ENCODE measurements around the gene FALEC.

FALEC gene

DNA sequence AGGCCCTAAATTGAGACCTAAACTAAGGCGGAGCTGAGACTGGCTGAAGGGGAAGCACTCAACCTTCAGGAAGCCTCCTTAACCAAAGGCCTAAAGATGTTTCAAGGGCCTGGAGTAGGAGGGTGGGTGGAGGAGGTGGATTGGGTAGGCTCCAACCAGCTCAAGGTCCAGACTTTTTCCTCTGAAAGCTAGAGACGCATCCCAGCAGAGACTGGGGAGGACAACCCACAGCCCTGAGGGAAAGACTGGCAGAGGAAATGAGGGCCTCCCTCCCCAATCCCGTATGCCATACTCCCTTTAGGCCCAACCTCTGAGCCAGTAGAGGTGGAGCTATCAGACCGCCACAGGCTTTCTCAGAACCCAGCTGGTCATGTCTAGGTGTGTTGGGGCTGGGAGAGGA lies 6.6 kb upstream of the FALEC start:
- H3K4me3 ChIP-seq (ENCODE audit: control insufficient read depth, low read depth, low read length) = peak overlapping the region; percentile 64
- no peak for DNase-seq (ENCODE audit: low read depth)
- TF ChIP-seq, protein P1, sequence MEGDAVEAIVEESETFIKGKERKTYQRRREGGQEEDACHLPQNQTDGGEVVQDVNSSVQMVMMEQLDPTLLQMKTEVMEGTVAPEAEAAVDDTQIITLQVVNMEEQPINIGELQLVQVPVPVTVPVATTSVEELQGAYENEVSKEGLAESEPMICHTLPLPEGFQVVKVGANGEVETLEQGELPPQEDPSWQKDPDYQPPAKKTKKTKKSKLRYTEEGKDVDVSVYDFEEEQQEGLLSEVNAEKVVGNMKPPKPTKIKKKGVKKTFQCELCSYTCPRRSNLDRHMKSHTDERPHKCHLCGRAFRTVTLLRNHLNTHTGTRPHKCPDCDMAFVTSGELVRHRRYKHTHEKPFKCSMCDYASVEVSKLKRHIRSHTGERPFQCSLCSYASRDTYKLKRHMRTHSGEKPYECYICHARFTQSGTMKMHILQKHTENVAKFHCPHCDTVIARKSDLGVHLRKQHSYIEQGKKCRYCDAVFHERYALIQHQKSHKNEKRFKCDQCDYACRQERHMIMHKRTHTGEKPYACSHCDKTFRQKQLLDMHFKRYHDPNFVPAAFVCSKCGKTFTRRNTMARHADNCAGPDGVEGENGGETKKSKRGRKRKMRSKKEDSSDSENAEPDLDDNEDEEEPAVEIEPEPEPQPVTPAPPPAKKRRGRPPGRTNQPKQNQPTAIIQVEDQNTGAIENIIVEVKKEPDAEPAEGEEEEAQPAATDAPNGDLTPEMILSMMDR (IDR thresholded peaks at IDR 0.05; ENCODE audit: control insufficient read depth, insufficient read depth, low read depth, low read length, missing control alignments) = no peak

DNA sequence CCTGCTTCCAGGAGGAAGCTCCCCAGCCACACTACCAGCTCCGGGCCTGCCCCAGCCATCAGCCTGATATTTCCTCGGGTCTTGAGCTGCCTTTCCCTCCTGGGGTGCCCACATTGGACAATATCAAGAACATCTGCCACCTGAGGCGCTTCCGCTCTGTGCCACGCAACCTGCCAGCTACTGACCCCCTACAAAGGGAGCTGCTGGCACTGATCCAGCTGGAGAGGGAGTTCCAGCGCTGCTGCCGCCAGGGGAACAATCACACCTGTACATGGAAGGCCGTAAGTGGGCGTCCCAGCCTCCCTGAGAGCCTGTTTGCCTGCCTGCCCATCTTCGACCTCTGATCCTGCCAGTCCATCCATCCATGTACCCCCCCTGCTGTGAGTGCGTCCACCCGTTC lies 4.0 kb upstream of the FALEC start:
- TF ChIP-seq, protein P1 (IDR thresholded peaks at IDR 0.05; ENCODE audit: control insufficient read depth, insufficient read depth, low read depth, low read length, missing control alignments) = no peak
- DNase-seq (ENCODE audit: low read depth) = no peak
- no peak overlapping the region for H3K4me3 ChIP-seq (ENCODE audit: control insufficient read depth, low read depth, low read length)

GRCh38 chr1:150511985-150512660 lies 3.4 kb upstream of the FALEC start:
- H3K4me3 ChIP-seq (ENCODE audit: control insufficient read depth, low read depth, low read length) = no peak overlapping the region
- no peak for DNase-seq (ENCODE audit: low read depth)
- TF ChIP-seq, protein P1 (IDR thresholded peaks at IDR 0.05; ENCODE audit: control insufficient read depth, insufficient read depth, low read depth, low read length, missing control alignments) = no peak

DNA sequence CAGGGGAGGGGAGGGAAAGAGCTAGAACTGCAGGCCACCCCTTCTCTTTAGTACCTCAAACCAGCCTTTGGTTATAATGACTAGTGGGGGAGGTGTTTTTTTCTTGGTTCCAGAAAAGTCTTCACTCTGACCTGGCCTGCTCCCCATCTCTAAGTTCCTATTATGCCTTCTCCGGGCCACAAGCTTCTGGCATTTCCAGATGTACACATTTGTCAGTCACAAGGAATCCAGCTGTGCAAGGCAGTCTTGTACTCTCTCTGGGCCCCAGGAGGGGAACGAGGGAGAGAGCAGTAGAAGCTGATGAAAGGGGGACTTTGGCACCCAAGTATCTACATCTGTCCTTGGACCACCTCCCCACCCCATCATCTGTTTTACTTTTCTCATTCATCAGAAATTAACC lies 2.7 kb upstream of the FALEC start:
- no peak for DNase-seq (ENCODE audit: low read depth)
- H3K4me3 ChIP-seq (ENCODE audit: control insufficient read depth, low read depth, low read length) = no peak overlapping the region
- TF ChIP-seq, protein P1 (IDR thresholded peaks at IDR 0.05; ENCODE audit: control insufficient read depth, insufficient read depth, low read depth, low read length, missing control alignments) = no peak

DNA sequence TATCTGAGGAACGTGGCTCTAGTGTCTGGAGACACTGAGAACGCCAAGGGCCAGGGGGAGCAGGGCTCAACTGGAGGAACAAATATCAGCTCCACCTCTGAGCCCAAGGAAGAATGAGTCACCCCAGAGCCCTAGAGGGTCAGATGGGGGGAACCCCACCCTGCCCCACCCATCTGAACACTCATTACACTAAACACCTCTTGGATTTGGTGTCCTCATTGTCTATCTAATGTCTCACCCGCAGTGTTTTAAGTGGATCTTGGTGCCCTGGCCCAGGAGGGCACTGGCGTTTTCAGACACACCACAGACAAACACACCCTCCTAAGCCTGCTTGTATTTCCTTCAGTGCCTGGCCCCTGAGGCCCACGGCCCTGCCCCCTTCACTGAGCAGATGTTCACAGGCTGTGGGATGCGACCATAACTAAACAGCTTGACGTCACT lies 2.2 kb upstream of the FALEC start:
- no peak overlapping the region for H3K4me3 ChIP-seq (ENCODE audit: control insufficient read depth, low read depth, low read length)
- TF ChIP-seq, protein P1 (IDR thresholded peaks at IDR 0.05; ENCODE audit: control insufficient read depth, insufficient read depth, low read depth, low read length, missing control alignments) = no peak
- no peak for DNase-seq (ENCODE audit: low read depth)

DNA sequence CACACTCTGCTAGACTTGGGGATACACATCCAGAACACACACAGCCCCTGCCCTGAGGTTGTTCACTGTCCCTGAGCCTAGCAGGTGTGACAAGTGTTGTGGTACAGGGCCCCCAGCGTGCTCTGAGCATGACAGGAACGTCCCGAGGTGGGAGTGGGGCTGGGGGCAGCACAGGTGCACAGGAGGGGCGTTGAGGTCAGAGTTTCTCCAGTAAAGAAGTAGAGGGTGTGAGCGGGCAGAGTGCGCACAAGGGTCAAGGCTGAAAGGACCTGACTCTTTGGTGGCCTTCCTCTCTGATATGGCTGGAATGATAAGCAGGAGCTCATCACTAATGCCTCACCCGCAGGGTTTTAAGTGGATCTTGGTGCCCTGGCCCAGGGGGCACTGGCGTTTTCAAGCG lies 1.3 kb upstream of the FALEC start:
- DNase-seq (ENCODE audit: low read depth) = no peak
- TF ChIP-seq, protein P1 (IDR thresholded peaks at IDR 0.05; ENCODE audit: control insufficient read depth, insufficient read depth, low read depth, low read length, missing control alignments) = no peak
- no peak overlapping the region for H3K4me3 ChIP-seq (ENCODE audit: control insufficient read depth, low read depth, low read length)
